Melanocyte of skin (primary cell): ENCODE measurements around the gene TP53TG3E. TPM values are rescaled to one million over a fixed set of nuclear protein-coding genes. Genes with fewer than 3 reads are reported as not detected.

Source experiments
- small RNA-seq, 2 donors: library from RNA; depleted of rRNA; stranded (forward); fragments of <200 nt; gene quantifications; one replicate each; pipeline ENCODE3, GENCODE V24; 2012
- total RNA-seq, 2 donors: library from RNA; depleted of rRNA; stranded (reverse); fragments of >200 nt; gene quantifications; 2 replicates each; pipeline ENCODE4 v1.2.3, GENCODE V29; 2012

TP53TG3E gene
- total RNA-seq = not detected

GRCh38 chr16:33304006-33304405 is at the start of gene TP53TG3E:
Gene TP53TG3E (plus strand): TSS chr16:33304306. CDS start chr16:33304374, 68 bp downstream.

Small RNAs within 50 kb of the gene (small RNA-seq; reads per million reads assigned to genes)
- 0 reads per million in 2 donors for gene AC141257.3

Other genes with a start within 250 kb of the TP53TG3E start
- 1 to 10 TPM in 1 of 2 donors, not detected in 1; 1.4 TPM for gene TP53TG3C, start 110.1 kb upstream of the TP53TG3E start, total RNA-seq
- gene TP53TG3B, start 56.5 kb downstream of the TP53TG3E start, total RNA-seq = under 1 TPM in 1 of 2 donors, not detected in 1; 0.67 TPM
- gene TP53TG3F, start 155.3 kb downstream of the TP53TG3E start, total RNA-seq = under 1 TPM in 1 of 2 donors, not detected in 1; under 0.01 TPM